Panc1 (cell line): ENCODE measurements around the gene TEX53. TPM values are rescaled to one million over a fixed set of nuclear protein-coding genes. Genes with fewer than 3 reads are reported as not detected.

Experiments used
- ATAC-seq: fragments of 200-7000 bp; cut with Tn5 transposase; 2 replicates; pipeline ENCODE4 v1.9.1; 2020; ENCODE audit warnings: mild to moderate bottlenecking, moderate library complexity
- BruUV-seq: library from RNA; stranded (reverse); fragments of 400-500 nt; replicated peaks from 2 replicates; lab custom pipeline; 2021; lab: Mats Ljungman, UMichigan
- CTCF ChIA-PET: fragments of 300-600 bp; sonication (Branson Sonifier 250); formaldehyde crosslinking; loops from one replicate; lab custom pipeline; 2022; ENCODE audit warnings: antibody characterized with exemption; lab: Charles Lee
- POLR2A ChIA-PET: fragments of 300-600 bp; sonication (Branson Sonifier 250); formaldehyde crosslinking; loops from one replicate; lab custom pipeline; 2022; ENCODE audit warnings: antibody characterized with exemption; lab: Charles Lee
- DNase-seq: peaks from one replicate; pipeline ENCODE4 v3.0.0-alpha.2; 2010; ENCODE audit warnings: low read depth, low spot score
- H3K27ac ChIP-seq: 2 replicates; pipeline ENCODE4 v1.5.1; 2011; ENCODE audit warnings: mild to moderate bottlenecking, low read length, inconsistent platforms
- H3K27me3 ChIP-seq: fragments of 200-500 bp; sonication (Bioruptor generic); 2 replicates; pipeline ENCODE4 v1.6.0; 2014; ENCODE audit warnings: low read length, inconsistent platforms; ENCODE audit not compliant: control insufficient read depth, insufficient read depth
- H3K36me3 ChIP-seq: fragments of 200-500 bp; sonication (Bioruptor generic); 2 replicates; pipeline ENCODE4 v1.5.1; 2014; ENCODE audit warnings: inconsistent platforms, mild to moderate bottlenecking, low read length, moderate library complexity; ENCODE audit not compliant: control insufficient read depth, insufficient read depth
- H3K4me1 ChIP-seq: 2 replicates; pipeline ENCODE4 v1.5.1; 2011; ENCODE audit warnings: inconsistent platforms, mild to moderate bottlenecking, low read length, moderate library complexity; ENCODE audit not compliant: control insufficient read depth, insufficient read depth
- H3K4me3 ChIP-seq, 2 experiments: 2 replicates each; pipeline ENCODE4 v1.5.1; 2011 to 2012; ENCODE audit warnings: low read depth in 2 of 2, low read length in 2 of 2, mild to moderate bottlenecking in 2 of 2, inconsistent platforms in 1 of 2, moderate library complexity in 1 of 2
- H3K9me3 ChIP-seq: fragments of 200-500 bp; sonication (Bioruptor generic); 2 replicates; pipeline ENCODE4 v1.5.1; 2014; ENCODE audit warnings: low read depth, mild to moderate bottlenecking, inconsistent platforms, low read length, moderate library complexity; ENCODE audit not compliant: control insufficient read depth, insufficient read depth
- CTCF ChIP-seq: fragments of 450-650 bp; IDR thresholded peaks from 2 replicates; pipeline ENCODE4 v1.5.1; 2017; ENCODE audit warnings: mild to moderate bottlenecking
- POLR2AphosphoS5 ChIP-seq: IDR thresholded peaks from 2 replicates; pipeline ENCODE4 v1.6.1; 2012; ENCODE audit warnings: mild to moderate bottlenecking, low read depth, low read length, moderate library complexity
- SIN3A ChIP-seq: IDR thresholded peaks from 2 replicates; pipeline ENCODE4 v1.6.1; 2012; ENCODE audit warnings: low read depth, mild to moderate bottlenecking, low read length, moderate library complexity, borderline replicate concordance; ENCODE audit not compliant: insufficient read depth
- TCF7L2 ChIP-seq: IDR thresholded peaks from 2 replicates; pipeline ENCODE4 v1.6.1; 2011; ENCODE audit warnings: mild to moderate bottlenecking, low read depth, low read length, inconsistent platforms
- in situ Hi-C: cut with HindIII; loops from 2 replicates; pipeline ENCODE4 v1.10.0; 2016; ENCODE audit warnings: low sequenced_read_pairs, low pct_unique_long_range_greater_than_20kb
- intact Hi-C: fragments of 100-400 bp; cut with micrococcal nuclease; formaldehyde crosslinking; loops from one replicate; pipeline ENCODE4 v1.10.0; 2022; ENCODE audit not compliant: unreplicated experiment
- total RNA-seq: library from RNA; stranded (reverse); gene quantifications from one replicate; pipeline ENCODE4 v1.2.1, GENCODE V29; 2021; ENCODE audit not compliant: unreplicated experiment
- TF ChIP-seq, protein P1 (sequence below), 2 experiments: IDR thresholded peaks; 2 replicates each; pipeline ENCODE4 v1.6.1; 2011 to 2012; ENCODE audit warnings: low read depth in 2 of 2, control low read depth in 1 of 2, low read length in 1 of 2, mild to moderate bottlenecking in 1 of 2, moderate library complexity in 1 of 2; ENCODE audit not compliant: insufficient read depth in 1 of 2

TEX53 gene
- total RNA-seq, 1 experiment from 2014 or later: not detected

DNA sequence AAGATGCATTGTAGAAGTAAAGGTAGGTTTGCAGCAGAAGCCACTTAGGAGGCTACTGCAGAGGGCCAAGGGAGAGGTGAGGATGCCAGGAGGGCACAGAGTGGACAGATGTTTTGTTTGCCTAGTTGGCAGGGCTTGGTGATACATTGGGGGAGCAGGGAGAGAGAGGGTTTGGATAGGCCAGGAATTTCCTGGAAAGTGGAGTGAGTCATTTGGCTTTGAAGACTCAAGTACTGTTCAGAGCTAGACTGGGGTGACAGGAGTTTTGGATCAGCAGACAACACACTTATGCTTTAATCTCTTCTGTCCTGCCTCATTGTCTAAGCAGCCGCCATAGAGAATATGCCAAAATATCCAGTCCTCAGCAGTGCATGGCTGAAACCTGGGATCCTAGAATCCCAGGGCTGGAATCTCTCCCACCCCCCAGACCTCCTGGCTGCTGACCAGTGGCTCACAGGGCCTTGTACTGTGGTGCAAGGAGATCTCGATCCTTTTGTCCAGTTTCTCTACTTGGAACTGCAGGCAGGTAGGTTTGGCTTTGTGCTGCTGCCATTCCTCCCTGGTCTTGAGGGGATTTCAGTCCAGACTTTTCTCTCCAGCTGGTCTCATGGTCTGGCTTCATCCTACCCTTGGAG lies 35.5 kb downstream of the TEX53 start:
- Histone ChIP-seq H3K27ac (no peak overlapping the region), H3K4me3 (no peak overlapping the region), H3K36me3 (no peaks in the 10 kb centered on the region), H3K27me3 (no peaks in the 10 kb centered on the region), H3K9me3 (no peaks in the 10 kb centered on the region), H3K4me1 (no peaks in the 10 kb centered on the region)
- TF ChIP-seq, protein P1, sequence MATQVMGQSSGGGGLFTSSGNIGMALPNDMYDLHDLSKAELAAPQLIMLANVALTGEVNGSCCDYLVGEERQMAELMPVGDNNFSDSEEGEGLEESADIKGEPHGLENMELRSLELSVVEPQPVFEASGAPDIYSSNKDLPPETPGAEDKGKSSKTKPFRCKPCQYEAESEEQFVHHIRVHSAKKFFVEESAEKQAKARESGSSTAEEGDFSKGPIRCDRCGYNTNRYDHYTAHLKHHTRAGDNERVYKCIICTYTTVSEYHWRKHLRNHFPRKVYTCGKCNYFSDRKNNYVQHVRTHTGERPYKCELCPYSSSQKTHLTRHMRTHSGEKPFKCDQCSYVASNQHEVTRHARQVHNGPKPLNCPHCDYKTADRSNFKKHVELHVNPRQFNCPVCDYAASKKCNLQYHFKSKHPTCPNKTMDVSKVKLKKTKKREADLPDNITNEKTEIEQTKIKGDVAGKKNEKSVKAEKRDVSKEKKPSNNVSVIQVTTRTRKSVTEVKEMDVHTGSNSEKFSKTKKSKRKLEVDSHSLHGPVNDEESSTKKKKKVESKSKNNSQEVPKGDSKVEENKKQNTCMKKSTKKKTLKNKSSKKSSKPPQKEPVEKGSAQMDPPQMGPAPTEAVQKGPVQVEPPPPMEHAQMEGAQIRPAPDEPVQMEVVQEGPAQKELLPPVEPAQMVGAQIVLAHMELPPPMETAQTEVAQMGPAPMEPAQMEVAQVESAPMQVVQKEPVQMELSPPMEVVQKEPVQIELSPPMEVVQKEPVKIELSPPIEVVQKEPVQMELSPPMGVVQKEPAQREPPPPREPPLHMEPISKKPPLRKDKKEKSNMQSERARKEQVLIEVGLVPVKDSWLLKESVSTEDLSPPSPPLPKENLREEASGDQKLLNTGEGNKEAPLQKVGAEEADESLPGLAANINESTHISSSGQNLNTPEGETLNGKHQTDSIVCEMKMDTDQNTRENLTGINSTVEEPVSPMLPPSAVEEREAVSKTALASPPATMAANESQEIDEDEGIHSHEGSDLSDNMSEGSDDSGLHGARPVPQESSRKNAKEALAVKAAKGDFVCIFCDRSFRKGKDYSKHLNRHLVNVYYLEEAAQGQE (IDR thresholded peaks at IDR 0.05; ENCODE audit: insufficient read depth in 1 of 2, low read depth in 2 of 2, low read length in 1 of 2): no peak
- TF ChIP-seq SIN3A (no peak), CTCF (no peak), POLR2AphosphoS5 (no peak), TCF7L2 (no peak)
- intact Hi-C loops: no loop called here
- no peak for DNase-seq
- TSS peak; percentile 61 for BruUV-seq
- ChIA-PET POLR2A (interaction anchor here (0.7 kb wide), 1 partner anchor 290 kb away, joined by 3 read pairs; no protein-coding TSS in a partner anchor), CTCF (no interaction called here)
- no peak for ATAC-seq
- in situ Hi-C loops: no loop called here

DNA sequence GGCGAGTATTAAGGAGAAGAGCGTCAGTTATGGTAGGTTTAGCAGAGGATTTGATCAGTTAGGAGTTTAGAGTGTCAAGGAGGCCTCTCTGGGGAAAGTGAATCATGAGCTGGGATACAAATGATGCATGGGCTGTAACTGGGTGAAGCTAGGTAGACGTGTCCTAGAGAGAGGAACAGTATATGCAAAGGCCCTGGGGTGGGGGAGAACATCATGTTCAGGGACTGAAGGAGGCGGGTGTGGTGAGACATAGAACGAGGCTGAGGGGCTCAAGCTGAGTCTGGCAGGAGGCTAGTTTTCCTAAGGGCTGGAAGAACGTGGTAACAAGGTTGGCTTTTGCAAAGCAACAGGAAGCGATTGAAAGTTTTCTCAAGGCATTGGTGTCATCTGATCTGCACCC lies 36.0 kb downstream of the TEX53 start:
- in situ Hi-C loops: no loop called here
- CTCF ChIA-PET: no interaction called here
- BruUV-seq: no TSS peak
- POLR2A ChIA-PET: no interaction called here
- Histone ChIP-seq H3K4me3 (no peak overlapping the region), H3K27me3 (no peaks in the 10 kb centered on the region), H3K9me3 (no peaks in the 10 kb centered on the region), H3K27ac (no peak overlapping the region), H3K4me1 (peaks cover 2% of the 10 kb centered on the region; the same call in 1 of the 2 replicates), H3K36me3 (no peaks in the 10 kb centered on the region)
- intact Hi-C loops: no loop called here
- ATAC-seq (no peak), DNase-seq (no peak)
- no peak for TF ChIP-seq CTCF
- TF ChIP-seq, protein P1 (IDR thresholded peaks at IDR 0.05; ENCODE audit: insufficient read depth in 1 of 2, low read depth in 2 of 2, low read length in 1 of 2): no peak
- TF ChIP-seq TCF7L2: no peak
- TF ChIP-seq POLR2AphosphoS5: no peak
- no peak for TF ChIP-seq SIN3A
